GM12878 (cell line): ENCODE data around the gene DDAH1.

ENCODE experiments used
- FOXM1 ChIP-seq: IDR thresholded peaks from 2 replicates; pipeline ENCODE4 v1.6.1; 2012; ENCODE audit warnings: low read depth, mild to moderate bottlenecking, inconsistent platforms, low read length, moderate library complexity
- JUNB ChIP-seq: IDR thresholded peaks from 2 replicates; pipeline ENCODE4 v1.6.1; 2016; ENCODE audit warnings: antibody characterized with exemption, mild to moderate bottlenecking

GRCh38 chr1:85495556-85495955, 30.6 kb upstream of the DDAH1 start:
- TF ChIP-seq JUNB (no peak), FOXM1 (no peak)
